Fibroblast of lung (primary cell): ENCODE measurements around the gene PIK3CA. TPM values are rescaled to one million over a fixed set of nuclear protein-coding genes. Genes with fewer than 3 reads are reported as not detected.
"Not testable (repeated sequence)": the region's sequence is repeated elsewhere in the genome, so short reads cannot be mapped to it uniquely, and the experiment has no call there.

Experiments used
- DNase-seq, 2 donors: peaks; one replicate each; pipeline versions ENCODE4 v3.0.0 to v3.0.0-alpha.2; 2010; ENCODE audit warnings: low read depth in 2 of 2
- H2AFZ ChIP-seq: 2 replicates; pipeline ENCODE4 v1.5.1; 2012; ENCODE audit warnings: low read length, control low read depth, inconsistent platforms
- H3K27ac ChIP-seq: 2 replicates; pipeline ENCODE4 v1.5.1; 2011; ENCODE audit warnings: low read length, control low read depth; ENCODE audit not compliant: insufficient read depth
- H3K27me3 ChIP-seq: 2 replicates; pipeline ENCODE4 v1.5.1; 2011; ENCODE audit warnings: mild to moderate bottlenecking, low read length; ENCODE audit not compliant: control insufficient read depth, insufficient read depth
- H3K36me3 ChIP-seq: 2 replicates; pipeline ENCODE4 v1.5.1; 2011; ENCODE audit warnings: low read length; ENCODE audit not compliant: control insufficient read depth, insufficient read depth
- H3K4me1 ChIP-seq: 2 replicates; pipeline ENCODE4 v1.5.1; 2011; ENCODE audit warnings: low read length; ENCODE audit not compliant: control insufficient read depth, insufficient read depth; ENCODE audit errors: extremely low read depth
- H3K4me2 ChIP-seq: 2 replicates; pipeline ENCODE4 v1.5.1; 2011; ENCODE audit warnings: low read length, control low read depth; ENCODE audit not compliant: insufficient read depth; ENCODE audit errors: extremely low read depth
- H3K4me3 ChIP-seq, 4 experiments: fragments of 200-600 bp in 1 of 4; sonication (generic) in 1 of 4; replicated peaks in 1 of 4; 2 replicates each; pipeline ENCODE4 v1.5.1; 2011 to 2016; ENCODE audit warnings: low read length in 4 of 4, low read depth in 3 of 4, mild to moderate bottlenecking in 3 of 4, control low read depth in 2 of 4, inconsistent platforms in 1 of 4, mixed read lengths in 1 of 4; ENCODE audit not compliant: insufficient read depth in 1 of 4; ENCODE audit errors: control extremely low read depth in 1 of 4
- H3K79me2 ChIP-seq: 2 replicates; pipeline ENCODE4 v1.5.1; 2012; ENCODE audit warnings: mild to moderate bottlenecking, low read length, inconsistent platforms; ENCODE audit not compliant: control insufficient read depth, insufficient read depth
- H3K9ac ChIP-seq: 2 replicates; pipeline ENCODE4 v1.5.1; 2011; ENCODE audit warnings: mild to moderate bottlenecking, low read length, control low read depth; ENCODE audit not compliant: insufficient read depth
- H3K9me3 ChIP-seq: 2 replicates; pipeline ENCODE4 v1.5.1; 2012; ENCODE audit warnings: low read depth, low read length; ENCODE audit not compliant: control insufficient read depth, insufficient read depth
- H4K20me1 ChIP-seq: 2 replicates; pipeline ENCODE4 v1.5.1; 2011; ENCODE audit warnings: low read length; ENCODE audit not compliant: control insufficient read depth, insufficient read depth; ENCODE audit errors: extremely low read depth
- CTCF ChIP-seq, 2 donors: IDR thresholded peaks in 1 of 2; conservative IDR thresholded peaks in 1 of 2; 1 replicate in 1 of 2; 2 replicates in 1 of 2; pipeline ENCODE4 v1.5.1; 2011 to 2012; ENCODE audit warnings: low read length in 2 of 2, control low read depth in 1 of 2, inconsistent platforms in 1 of 2, low read depth in 1 of 2, mild to moderate bottlenecking in 1 of 2
- EZH2 ChIP-seq: IDR thresholded peaks from 2 replicates; pipeline ENCODE4 v1.5.1; 2012; ENCODE audit warnings: low read length, control low read depth, mild to moderate bottlenecking; ENCODE audit errors: missing control alignments
- polyA plus RNA-seq, 2 donors: library from polyadenylated mRNA; depleted of rRNA in 1 of 2; stranded (reverse) in 1 of 2; unstranded in 1 of 2; fragments of >200 nt; gene quantifications; 2 replicates each; pipeline ENCODE4 v1.2.1, GENCODE V29; 2011 to 2012; ENCODE audit warnings: missing spikeins in 1 of 2
- total RNA-seq: library from RNA; depleted of rRNA; stranded (reverse); fragments of >200 nt; gene quantifications from 2 replicates; pipeline ENCODE4 v1.2.1, GENCODE V29; 2014

Gene PIK3CA
- total and polyA plus RNA-seq, 2 donors (not counting 1 experiment from before 2014, with no cell fraction given), result 20.8 to 28.9 TPM

GRCh38 chr3:179258820-179259219, 110.7 kb downstream of the PIK3CA start:
- Histone ChIP-seq H3K36me3 (no peaks in the 10 kb centered on the region), H3K27me3 (no peaks in the 10 kb centered on the region), H3K4me3 (no peak overlapping the region), H3K27ac (no peak overlapping the region), H3K79me2 (no peaks in the 10 kb centered on the region), H4K20me1 (no peaks in the 10 kb centered on the region), H2AFZ (no peak overlapping the region), H3K9ac (no peak overlapping the region), H3K9me3 (no peaks in the 10 kb centered on the region), H3K4me1 (peaks cover 2% of the 10 kb centered on the region), H3K4me2 (no peak overlapping the region)
- TF ChIP-seq EZH2 (no peak), CTCF (conservative IDR thresholded peaks at IDR 0.05 in 1 of 2, IDR thresholded peaks at IDR 0.05 in 1 of 2; ENCODE audit: low read depth in 1 of 2, low read length in 2 of 2) (no peak)
- DNase-seq, result no peak

DNA sequence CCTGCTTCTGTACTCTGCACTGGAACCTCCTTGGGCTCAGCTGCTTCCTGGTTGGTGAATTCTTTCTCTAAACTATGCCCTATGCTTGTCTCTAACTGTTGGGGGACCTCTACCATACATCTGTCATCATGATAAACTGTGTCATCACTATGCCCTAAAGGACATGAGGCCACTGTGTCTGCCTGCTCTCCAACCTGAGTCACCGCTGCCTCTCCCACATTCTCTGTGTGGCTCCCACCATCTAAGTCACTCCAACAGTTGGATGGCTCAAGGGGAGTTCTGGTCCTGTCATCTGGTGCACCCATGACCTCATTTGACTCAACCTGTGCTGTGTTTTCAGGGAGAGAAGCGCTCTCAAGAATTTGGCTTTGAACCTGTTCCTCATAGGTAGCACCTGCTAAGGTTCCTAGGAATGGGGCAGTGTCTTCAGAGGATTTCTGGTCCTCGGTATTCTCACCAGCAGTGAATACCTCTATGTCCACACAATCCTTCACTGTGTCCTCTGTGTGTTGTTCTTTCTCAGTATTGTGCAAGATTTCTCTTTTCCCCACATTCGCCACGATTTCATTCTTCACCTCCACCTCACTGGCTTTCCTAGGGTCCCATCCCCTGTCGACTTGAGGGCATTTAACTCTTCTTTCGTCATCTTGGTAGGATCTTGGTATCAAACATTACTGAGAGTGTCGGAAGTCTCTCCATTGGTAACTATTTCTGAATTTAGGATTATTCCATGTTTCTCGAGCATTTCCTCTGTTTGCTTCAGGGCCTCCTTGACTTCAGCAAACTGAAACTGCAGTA, 112.0 kb downstream of the PIK3CA start:
- H3K27me3 ChIP-seq, H4K20me1 ChIP-seq, H3K9ac ChIP-seq, H3K9me3 ChIP-seq, H3K36me3 ChIP-seq, H3K27ac ChIP-seq, H3K4me2 ChIP-seq, DNase-seq, H2AFZ ChIP-seq, H3K79me2 ChIP-seq, H3K4me1 ChIP-seq: not testable (repeated sequence)
- H3K4me3 ChIP-seq, result peak overlapping the region in 3 of 4 experiments; percentile 45 to 68 (median 60)

- H3K9ac ChIP-seq, result peak overlapping the region; percentile 63
- H2AFZ ChIP-seq, result peak overlapping the region; percentile 86
- no peaks in the 10 kb centered on the region for H3K79me2 ChIP-seq
- peak overlapping the region; percentile 45 to 70 (median 60) for H3K4me3 ChIP-seq
- H4K20me1 ChIP-seq, result no peaks in the 10 kb centered on the region
- H3K9me3 ChIP-seq, result no peaks in the 10 kb centered on the region
- DNase-seq, result peak; percentile 60 to 68
- peaks cover 2% of the 10 kb centered on the region for H3K4me1 ChIP-seq
- H3K27ac ChIP-seq, result peak overlapping the region; percentile 54
- H3K4me2 ChIP-seq, result peak overlapping the region; percentile 64
- H3K36me3 ChIP-seq, result no peaks in the 10 kb centered on the region
- TF ChIP-seq CTCF (conservative IDR thresholded peaks at IDR 0.05 in 1 of 2, IDR thresholded peaks at IDR 0.05 in 1 of 2; ENCODE audit: low read depth in 1 of 2, low read length in 2 of 2), result no peak
- no peak for TF ChIP-seq EZH2
- no peaks in the 10 kb centered on the region for H3K27me3 ChIP-seq
Measured at GRCh38 chr3:179260949-179261765, 113.0 kb downstream of the PIK3CA start.
